ENCODE results near the gene RAB11FIP3. TPM values are rescaled to one million over a fixed set of nuclear protein-coding genes. Genes with fewer than 3 reads are reported as not detected.
"Not testable (repeated sequence)": the region's sequence is repeated elsewhere in the genome, so short reads cannot be mapped to it uniquely, and the experiment has no call there.

Gene RAB11FIP3
- total RNA-seq, 1 donor from 2014 or later, result 34.5 TPM

DNA sequence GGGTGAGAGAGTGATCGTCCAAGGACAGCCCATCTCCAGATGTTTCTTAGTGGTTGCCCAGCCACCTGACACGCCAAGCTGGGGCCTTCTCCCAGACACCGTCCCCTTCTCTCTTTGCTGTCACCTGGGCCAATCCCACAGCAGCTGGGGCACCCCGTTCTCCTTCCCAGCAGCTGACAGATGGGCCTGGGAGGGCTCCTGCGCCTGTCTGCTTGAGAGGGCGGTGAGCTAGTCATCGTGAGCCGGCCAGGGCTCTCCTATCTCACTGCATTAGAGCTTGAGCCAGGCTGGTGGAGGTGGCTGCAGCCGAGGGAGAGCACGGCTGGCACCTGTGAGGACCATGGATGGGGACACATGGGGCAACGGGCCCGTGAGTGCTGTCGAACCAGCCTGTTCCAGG lies 41.2 kb downstream of the RAB11FIP3 start:
- Histone ChIP-seq H3K36me3 (ENCODE audit: control insufficient read depth, insufficient read depth, low read length) (no peaks in the 10 kb centered on the region), H3K4me3 (ENCODE audit: low read depth, low read length) (no peak overlapping the region), H3K27me3 (ENCODE audit: control insufficient read depth, insufficient read depth, low read length) (no peaks in the 10 kb centered on the region)
- DNase-seq (ENCODE audit: low read depth), result no peak
- TF ChIP-seq CTCF (IDR thresholded peaks at IDR 0.05; ENCODE audit: insufficient read depth, low read length, poor library complexity, severe bottlenecking), result no peak

- DNase-seq (ENCODE audit: low read depth); H3K27me3 ChIP-seq (ENCODE audit: control insufficient read depth, insufficient read depth, low read length); H3K4me3 ChIP-seq (ENCODE audit: low read depth, low read length); H3K36me3 ChIP-seq (ENCODE audit: control insufficient read depth, insufficient read depth, low read length): not testable (repeated sequence)
Measured at GRCh38 chr16:467249-467871, 41.9 kb downstream of the RAB11FIP3 start.

GRCh38 chr16:468068-468821 lies 42.8 kb downstream of the RAB11FIP3 start:
- Histone ChIP-seq H3K36me3 (ENCODE audit: control insufficient read depth, insufficient read depth, low read length) (no peaks in the 10 kb centered on the region), H3K4me3 (ENCODE audit: low read depth, low read length) (no peak overlapping the region), H3K27me3 (ENCODE audit: control insufficient read depth, insufficient read depth, low read length) (no peaks in the 10 kb centered on the region)
- no peak for DNase-seq (ENCODE audit: low read depth)
- no peak for TF ChIP-seq CTCF (IDR thresholded peaks at IDR 0.05; ENCODE audit: insufficient read depth, low read length, poor library complexity, severe bottlenecking)

GRCh38 chr16:469459-469858 lies 44.0 kb downstream of the RAB11FIP3 start:
- DNase-seq (ENCODE audit: low read depth); H3K4me3 ChIP-seq (ENCODE audit: low read depth, low read length); H3K27me3 ChIP-seq (ENCODE audit: control insufficient read depth, insufficient read depth, low read length); H3K36me3 ChIP-seq (ENCODE audit: control insufficient read depth, insufficient read depth, low read length): not testable (repeated sequence)

GRCh38 chr16:470418-470817 lies 45.0 kb downstream of the RAB11FIP3 start:
- no peak for DNase-seq (ENCODE audit: low read depth)
- Histone ChIP-seq H3K36me3 (ENCODE audit: control insufficient read depth, insufficient read depth, low read length) (no peaks in the 10 kb centered on the region), H3K27me3 (ENCODE audit: control insufficient read depth, insufficient read depth, low read length) (no peaks in the 10 kb centered on the region), H3K4me3 (ENCODE audit: low read depth, low read length) (no peak overlapping the region)
- no peak for TF ChIP-seq CTCF (IDR thresholded peaks at IDR 0.05; ENCODE audit: insufficient read depth, low read length, poor library complexity, severe bottlenecking)

DNA sequence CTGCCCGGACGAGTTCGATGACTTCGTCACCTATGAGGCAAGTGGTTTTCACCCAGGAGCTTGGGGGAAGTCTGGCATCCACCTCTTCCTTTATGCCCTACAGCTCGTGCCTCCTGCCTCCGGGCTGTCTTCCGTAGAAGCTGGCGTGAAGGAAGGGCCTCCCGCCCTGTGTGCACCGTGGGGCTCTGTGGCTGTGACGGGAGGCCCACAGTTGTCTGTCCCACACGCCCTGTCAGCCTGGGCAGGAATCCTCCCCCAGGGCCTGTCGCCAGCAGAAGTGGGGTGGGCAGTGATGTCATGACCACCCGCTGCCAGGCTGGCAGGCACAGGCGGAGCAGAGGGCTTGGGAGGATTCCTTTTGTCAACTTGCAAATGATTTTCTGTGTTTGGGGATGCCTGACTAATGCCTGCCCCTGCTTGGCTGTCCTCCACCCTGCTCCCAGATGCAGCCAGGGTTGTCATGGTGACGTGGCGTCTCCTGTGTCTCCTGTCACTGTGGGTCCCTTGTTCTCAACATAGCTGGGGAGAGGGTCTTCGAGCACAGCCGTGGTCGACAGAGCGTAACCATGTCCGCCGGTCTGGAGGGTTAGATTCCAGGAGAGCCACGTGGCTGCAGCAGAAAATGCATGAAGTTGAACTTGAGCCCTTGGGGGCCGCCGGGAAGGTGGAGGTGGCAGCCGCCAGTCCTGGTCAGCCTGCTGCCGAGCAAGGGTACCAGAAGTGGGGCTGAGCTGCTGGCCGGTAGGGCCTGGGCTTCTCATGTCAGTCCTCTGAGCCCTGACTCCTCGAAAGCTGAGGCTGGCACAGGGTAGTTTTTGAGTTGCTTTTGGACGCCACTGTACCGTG lies 46.1 kb downstream of the RAB11FIP3 start:
- Histone ChIP-seq H3K27me3 (ENCODE audit: control insufficient read depth, insufficient read depth, low read length) (no peaks in the 10 kb centered on the region), H3K36me3 (ENCODE audit: control insufficient read depth, insufficient read depth, low read length) (no peaks in the 10 kb centered on the region), H3K4me3 (ENCODE audit: low read depth, low read length) (no peak overlapping the region)
- peak; percentile 32 for DNase-seq (ENCODE audit: low read depth)
- no peak for TF ChIP-seq CTCF (IDR thresholded peaks at IDR 0.05; ENCODE audit: insufficient read depth, low read length, poor library complexity, severe bottlenecking)
